PFSK-1 (cell line): ENCODE data around the gene C16orf54.

Source experiments
- FOXP2 ChIP-seq: optimal IDR thresholded peaks from 2 replicates; pipeline ENCODE3; 2011; ENCODE audit warnings: borderline replicate concordance, control low read depth, inconsistent platforms; ENCODE audit not compliant: insufficient read depth; ENCODE audit errors: extremely low read length, extremely low read depth
- POLR2AphosphoS5 ChIP-seq: IDR thresholded peaks from 2 replicates; pipeline ENCODE4 v1.6.1; 2012; ENCODE audit warnings: low read depth, mild to moderate bottlenecking, control low read depth, low read length, moderate library complexity

- TF ChIP-seq POLR2AphosphoS5 (no peak), FOXP2 (no peak)
Measured at GRCh38 chr16:29714396-29714795, 31.4 kb downstream of the C16orf54 start.
